Measurements from ENCODE around the gene NXPH4. TPM values are rescaled to one million over a fixed set of nuclear protein-coding genes. Genes with fewer than 3 reads are reported as not detected.
A peak's percentile ranks its signal among the peaks of the same experiment; 100 is the strongest.

NXPH4 gene
- total RNA-seq, 2 experiments from 2014 or later, result 0.41 to 0.45 TPM

- H3K36me3 Mint-ChIP-seq (ENCODE audit: low read depth), result peaks cover 34% of the 10 kb centered on the region
- intact Hi-C loops (cut with micrococcal nuclease), result no loop called here
- ChIA-PET POLR2A (interaction anchor here (10.7 to 12.9 kb wide), 2 partner anchors 10 to 21 kb away, joined by 99 to 238 read pairs; partner anchors contain the start of genes NXPH4 and SHMT2), CTCF (interaction anchor here (11.8 to 12.7 kb wide), 2 partner anchors 9 to 21 kb away, joined by 397 to 431 read pairs; partner anchors contain the start of genes NXPH4 and SHMT2)
- peaks cover 33% of the 10 kb centered on the region for H3K27me3 Mint-ChIP-seq
- peak overlapping the region; percentile 15 for H3K4me3 Mint-ChIP-seq
- TF ChIP-seq CTCF (IDR thresholded peaks at IDR 0.05), result no peak
- H3K4me1 Mint-ChIP-seq (ENCODE audit: low read depth), result peaks cover 61% of the 10 kb centered on the region
- DNase-seq (no peak), ATAC-seq (no peak)
- no peak overlapping the region for H3K27ac Mint-ChIP-seq
- no peaks in the 10 kb centered on the region for H3K9me3 Mint-ChIP-seq
Measured at GRCh38 chr12:57236925-57237595, 20.5 kb downstream of the NXPH4 start.

GRCh38 chr12:57237596-57237931 is 21.0 kb downstream of the NXPH4 start:
- Mint-ChIP-seq H3K4me1 (ENCODE audit: low read depth) (peaks cover 62% of the 10 kb centered on the region), H3K27me3 (peaks cover 36% of the 10 kb centered on the region), H3K9me3 (no peaks in the 10 kb centered on the region), H3K4me3 (peak overlapping the region; percentile 15), H3K36me3 (ENCODE audit: low read depth) (peaks cover 29% of the 10 kb centered on the region), H3K27ac (no peak overlapping the region)
- DNase-seq (no peak), ATAC-seq (no peak)
- intact Hi-C loops (cut with micrococcal nuclease), result no loop called here
- ChIA-PET CTCF (interaction anchor here (11.8 to 12.7 kb wide), 2 partner anchors 10 to 21 kb away, joined by 397 to 431 read pairs; partner anchors contain the start of genes NXPH4 and SHMT2), POLR2A (interaction anchor here (1.0 to 12.9 kb wide), 3 partner anchors 10 to 148 kb away, joined by 3 to 238 read pairs (median 99); partner anchors contain the start of genes NXPH4 and SHMT2)
- no peak for TF ChIP-seq CTCF (IDR thresholded peaks at IDR 0.05)

DNA sequence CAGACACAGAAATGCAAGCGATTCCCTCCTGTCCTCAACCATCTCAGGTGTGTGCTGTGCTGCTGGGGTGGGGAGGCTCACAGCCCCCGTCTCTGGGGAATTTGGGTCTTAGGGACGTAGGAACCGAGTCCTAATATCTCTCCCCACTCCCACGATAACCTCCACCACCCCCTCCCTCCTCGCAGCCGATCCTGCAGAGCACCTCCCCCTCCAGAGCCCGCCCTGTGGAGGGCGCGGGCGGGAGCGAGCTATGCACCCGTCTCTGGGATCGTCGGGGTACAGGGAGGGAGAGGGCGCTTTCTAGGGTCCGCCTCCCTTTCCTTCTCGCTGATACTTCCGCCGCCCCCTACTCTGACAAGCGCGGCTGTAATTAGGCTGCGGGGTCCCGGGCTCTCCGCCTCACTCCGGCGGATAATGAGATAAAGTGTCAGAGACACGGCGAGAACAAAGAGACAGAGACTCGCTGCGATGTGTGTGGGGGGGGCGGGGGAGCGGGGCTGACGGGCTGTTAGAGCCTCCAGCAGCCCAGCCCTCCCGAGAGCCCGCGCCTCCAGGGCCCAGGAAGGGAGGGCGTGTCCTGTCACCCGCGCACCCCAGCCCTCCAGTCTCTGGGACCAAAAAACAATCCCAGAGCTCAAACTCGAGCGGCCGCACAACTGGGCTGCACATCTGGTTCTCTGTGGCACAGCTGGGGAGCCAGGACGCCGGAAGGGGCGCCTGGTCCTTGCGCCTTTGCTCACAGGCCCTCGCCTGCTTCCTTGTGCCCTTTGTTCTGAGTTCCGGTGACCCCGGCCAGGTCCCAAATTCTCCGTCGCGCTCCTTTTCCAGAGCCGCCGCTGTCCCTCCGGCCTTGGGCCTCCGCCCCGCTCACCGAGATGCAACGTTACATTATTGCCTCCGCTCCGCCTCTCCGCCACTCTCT is 21.6 kb downstream of the NXPH4 start:
- H3K27ac Mint-ChIP-seq, result no peak overlapping the region

DNA sequence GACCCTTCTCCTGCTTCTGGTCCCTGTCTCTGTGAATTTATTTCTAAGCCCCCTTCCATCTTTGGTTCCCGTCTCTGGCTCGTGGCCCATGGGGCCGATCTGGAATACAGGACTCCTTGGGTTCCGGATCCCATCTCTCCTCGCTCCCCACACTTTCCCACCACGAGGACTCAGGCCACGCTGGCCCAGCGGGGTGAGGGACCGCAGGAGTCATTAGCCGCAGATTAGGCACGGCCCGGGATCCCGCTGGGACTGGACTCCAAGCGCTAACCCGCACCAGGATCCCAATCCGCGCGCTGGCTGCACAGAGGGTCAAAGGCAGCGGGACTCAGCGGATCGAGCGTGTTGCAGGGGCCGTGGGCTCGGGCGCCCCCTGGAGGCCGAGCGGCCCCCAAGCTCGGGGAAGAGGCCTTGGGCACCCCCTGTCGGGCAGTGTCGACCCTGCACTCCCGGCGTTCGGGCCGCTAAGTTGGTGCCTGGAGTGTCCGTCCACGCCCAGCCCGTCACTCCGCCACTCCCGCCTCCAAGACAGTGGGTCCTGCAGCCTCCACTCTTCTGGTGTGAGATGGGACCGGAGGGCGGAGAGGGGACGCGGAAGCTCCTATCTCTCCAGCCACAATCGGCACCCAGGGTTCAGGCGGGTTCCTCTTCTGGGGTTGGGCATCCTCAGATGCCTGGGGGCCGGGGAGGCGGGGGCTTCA is 22.4 kb downstream of the NXPH4 start:
- peaks cover 14% of the 10 kb centered on the region for H3K36me3 Mint-ChIP-seq (ENCODE audit: low read depth)
- no peaks in the 10 kb centered on the region for H3K9me3 Mint-ChIP-seq
- H3K27me3 Mint-ChIP-seq, result peaks cover 39% of the 10 kb centered on the region
- no peak overlapping the region for H3K27ac Mint-ChIP-seq
- ATAC-seq (peak; percentile 73), DNase-seq (peak; percentile 92)
- ChIA-PET CTCF (interaction anchor here (0.7 to 12.7 kb wide), 13 partner anchors 11 to 238 kb away, joined by 3 to 431 read pairs (median 4); partner anchors contain the start of genes GLI1, NXPH4, SHMT2 and STAC3), POLR2A (interaction anchor here (0.9 to 12.9 kb wide), 4 partner anchors 12 to 147 kb away, joined by 3 to 238 read pairs (median 51); partner anchors contain the start of genes NXPH4, SHMT2 and STAT6)
- H3K4me3 Mint-ChIP-seq, result peak overlapping the region; percentile 83
- peaks cover 62% of the 10 kb centered on the region for H3K4me1 Mint-ChIP-seq (ENCODE audit: low read depth)
- intact Hi-C loops (cut with micrococcal nuclease), result loop anchor here (2.0 kb wide), 1 partner anchor 24 kb away; no protein-coding TSS in a partner anchor
- peak; percentile 100 for TF ChIP-seq CTCF (IDR thresholded peaks at IDR 0.05)

More for the DNA sequence above, 21.6 kb downstream of the NXPH4 start:
- peak; percentile 58 for DNase-seq
- H3K4me3 Mint-ChIP-seq, result peak overlapping the region; percentile 83
- TF ChIP-seq CTCF (IDR thresholded peaks at IDR 0.05), result no peak
- CTCF ChIA-PET, result interaction anchor here (0.6 to 12.7 kb wide), 8 partner anchors 10 to 238 kb away, joined by 4 to 431 read pairs (median 16); partner anchors contain the start of genes GLI1, NXPH4, SHMT2 and STAC3
- intact Hi-C loops (cut with micrococcal nuclease), result loop anchor here (2.0 kb wide), 1 partner anchor 23 kb away; no protein-coding TSS in a partner anchor
- POLR2A ChIA-PET, result interaction anchor here (0.9 to 12.9 kb wide), 4 partner anchors 11 to 148 kb away, joined by 3 to 238 read pairs (median 51); partner anchors contain the start of genes NXPH4, SHMT2 and STAT6
- peaks cover 61% of the 10 kb centered on the region for H3K4me1 Mint-ChIP-seq (ENCODE audit: low read depth)
- peaks cover 22% of the 10 kb centered on the region for H3K36me3 Mint-ChIP-seq (ENCODE audit: low read depth)
- H3K9me3 Mint-ChIP-seq, result no peaks in the 10 kb centered on the region
- H3K27me3 Mint-ChIP-seq, result peaks cover 38% of the 10 kb centered on the region
- ATAC-seq, result no peak

All from activated CD8-positive, alpha-beta T cell treated with anti-CD3 and anti-CD28 coated beads for 36 hours (primary cell).